EH (cell line): ENCODE data around the gene BCAP29.

ENCODE experiments used
- DNase-seq: peaks from one replicate; pipeline ENCODE4 v3.0.0-alpha.2; 2015; ENCODE audit warnings: low read depth

Gene BCAP29

DNA sequence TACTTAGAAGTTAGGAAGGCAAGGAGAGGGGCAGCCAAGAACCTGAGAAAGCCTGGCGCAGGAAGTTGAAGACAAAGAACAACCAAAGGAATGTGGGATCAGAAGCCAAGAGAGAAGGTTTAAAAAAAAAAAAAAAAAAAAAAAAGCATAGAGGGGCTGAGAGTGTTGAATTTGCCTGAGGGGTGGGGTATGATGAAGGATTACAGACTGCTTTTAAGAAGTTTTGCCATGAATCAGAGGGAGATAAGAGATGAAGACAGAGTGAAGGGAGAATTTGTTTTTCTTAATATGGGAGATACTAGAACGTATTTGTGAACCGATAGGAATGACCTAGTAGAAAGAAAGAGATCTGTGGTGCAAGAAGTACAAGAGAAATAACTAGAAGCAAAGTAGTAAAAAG, 87.3 kb downstream of the BCAP29 start:
- no peak for DNase-seq

DNA sequence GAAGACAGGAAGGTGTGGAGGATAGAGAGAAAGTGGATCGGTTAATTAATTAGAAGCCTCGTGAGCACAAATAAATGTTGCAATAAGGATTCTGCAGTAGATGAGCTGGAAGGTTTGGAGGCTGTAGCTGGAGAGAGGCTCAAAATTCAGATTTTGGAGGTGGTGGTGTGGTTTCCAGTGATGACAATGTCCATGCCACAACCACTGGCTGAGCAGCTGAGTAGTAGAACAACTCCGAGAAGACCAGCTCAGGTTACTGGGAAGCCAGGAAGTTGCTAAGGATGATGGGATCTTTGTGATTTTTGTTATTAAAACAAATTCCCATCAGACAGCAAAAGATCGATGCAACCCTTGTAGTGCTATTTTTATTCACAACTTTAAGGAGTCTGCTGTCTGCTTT, 88.2 kb downstream of the BCAP29 start:
- DNase-seq, result no peak
